Muscle of leg (tissue), 9 donors: Measurements from ENCODE around the gene UTY. TPM values are rescaled to one million over a fixed set of nuclear protein-coding genes. Genes with fewer than 3 reads are reported as not detected.

Experiments used
- polyA plus RNA-seq, 8 donors: library from polyadenylated mRNA; unstranded; fragments of 120-200 nt; gene quantifications; one replicate each; pipeline versions ENCODE4 v1.2.1 to v1.2.3, GENCODE V29; 2013; ENCODE audit warnings: inconsistent platforms in 1 of 8, low replicate concordance in 1 of 8; ENCODE audit not compliant: insufficient read length in 8 of 8, insufficient read depth in 1 of 8
- total RNA-seq: library from RNA; stranded (reverse); fragments of 120-200 nt; gene quantifications from one replicate; pipeline ENCODE4 v1.2.4, GENCODE V29; 2013

UTY gene
- total and polyA plus RNA-seq, 9 donors, result 8.4 to 13.8 (median 10.3) TPM; not detected in 1

Other genes with a start within 250 kb of the UTY start
- not detected for gene TMSB4Y, start 223.9 kb upstream of the UTY start, total RNA-seq
- gene TMSB4Y, start 223.9 kb upstream of the UTY start, polyA plus RNA-seq, result 1 to 10 TPM in 5 of 8 donors, under 1 TPM in 3; 0.62 to 1.8 (median 1.1) TPM